WTC11 (cell line): ENCODE data around the gene ZDHHC11.

Experiments
- CREM ChIP-seq: sonication (generic); formaldehyde crosslinking; IDR thresholded peaks from 2 replicates; pipeline ENCODE4 v1.8.1; 2022; ENCODE audit warnings: mild to moderate bottlenecking, missing genetic modification reagents, moderate library complexity
- GABPB1 ChIP-seq: sonication (generic); formaldehyde crosslinking; IDR thresholded peaks from 2 replicates; pipeline ENCODE4 v1.8.1; 2023; ENCODE audit warnings: mild to moderate bottlenecking, missing genetic modification reagents
- TF ChIP-seq, protein P1 (sequence below): fragments of 200-600 bp; IDR thresholded peaks from 2 replicates; pipeline ENCODE4 v1.8.0; 2022; ENCODE audit warnings: antibody characterized with exemption

- no peak for TF ChIP-seq CREM (CRISPR knock-in tag)
- TF ChIP-seq, protein P1, sequence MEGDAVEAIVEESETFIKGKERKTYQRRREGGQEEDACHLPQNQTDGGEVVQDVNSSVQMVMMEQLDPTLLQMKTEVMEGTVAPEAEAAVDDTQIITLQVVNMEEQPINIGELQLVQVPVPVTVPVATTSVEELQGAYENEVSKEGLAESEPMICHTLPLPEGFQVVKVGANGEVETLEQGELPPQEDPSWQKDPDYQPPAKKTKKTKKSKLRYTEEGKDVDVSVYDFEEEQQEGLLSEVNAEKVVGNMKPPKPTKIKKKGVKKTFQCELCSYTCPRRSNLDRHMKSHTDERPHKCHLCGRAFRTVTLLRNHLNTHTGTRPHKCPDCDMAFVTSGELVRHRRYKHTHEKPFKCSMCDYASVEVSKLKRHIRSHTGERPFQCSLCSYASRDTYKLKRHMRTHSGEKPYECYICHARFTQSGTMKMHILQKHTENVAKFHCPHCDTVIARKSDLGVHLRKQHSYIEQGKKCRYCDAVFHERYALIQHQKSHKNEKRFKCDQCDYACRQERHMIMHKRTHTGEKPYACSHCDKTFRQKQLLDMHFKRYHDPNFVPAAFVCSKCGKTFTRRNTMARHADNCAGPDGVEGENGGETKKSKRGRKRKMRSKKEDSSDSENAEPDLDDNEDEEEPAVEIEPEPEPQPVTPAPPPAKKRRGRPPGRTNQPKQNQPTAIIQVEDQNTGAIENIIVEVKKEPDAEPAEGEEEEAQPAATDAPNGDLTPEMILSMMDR = no peak
- TF ChIP-seq GABPB1 (CRISPR knock-in tag) = no peak
These were observed 10.9 kb upstream of the ZDHHC11 start for GRCh38 chr5:861442-862366.
